ENCODE data around the gene SLF2. TPM values are rescaled to one million over a fixed set of nuclear protein-coding genes. Genes with fewer than 3 reads are reported as not detected.

The SLF2 gene
- total RNA-seq, 2 donors from 2014 or later: 14.6 to 41.6 TPM

DNA sequence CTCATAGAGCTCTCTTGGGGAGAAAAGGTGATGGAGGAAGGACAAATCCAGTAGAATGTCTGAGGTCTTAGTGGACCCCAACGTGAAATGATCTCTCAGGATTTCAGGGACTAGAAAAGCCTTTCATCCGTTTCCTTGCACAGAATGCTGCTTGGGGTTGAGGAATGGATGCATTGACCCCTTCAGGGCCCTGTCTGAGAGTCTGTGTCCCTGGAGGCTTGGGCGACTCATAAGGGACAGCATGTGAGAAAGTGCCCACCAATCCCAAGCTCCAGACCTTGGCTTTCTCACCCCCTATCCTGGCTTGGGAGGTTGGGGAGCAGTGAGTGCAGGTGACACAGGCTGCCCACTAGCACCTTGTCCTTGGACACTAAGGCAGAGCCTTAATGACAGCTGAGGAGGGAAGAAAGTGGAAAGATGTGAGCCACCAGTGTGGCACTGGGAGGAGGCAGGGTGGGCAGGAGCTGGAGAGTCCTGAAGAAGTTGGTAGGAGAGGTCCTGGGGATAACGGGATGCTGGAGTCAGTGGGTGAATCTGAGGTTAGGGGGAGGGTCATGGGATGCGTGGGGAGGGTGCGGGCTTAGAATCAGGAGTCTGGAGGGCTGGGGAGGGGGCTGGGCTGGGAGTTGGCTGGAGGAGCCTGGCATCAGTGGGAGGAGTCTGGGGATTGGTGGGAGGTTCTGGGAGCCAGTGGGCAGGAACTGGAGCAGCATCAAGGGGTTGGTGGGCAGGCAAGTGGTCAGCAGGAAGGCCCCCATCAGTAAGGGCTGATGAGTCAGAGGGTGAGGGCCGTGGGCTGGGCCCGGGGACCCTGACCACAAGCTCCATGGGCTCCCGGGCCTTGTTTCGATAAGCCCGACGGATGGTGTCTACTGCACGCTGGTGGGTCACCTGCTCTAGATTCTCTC lies 95.4 kb downstream of the SLF2 start:
- Histone ChIP-seq H3K4me1 (ENCODE audit: control insufficient read depth in 1 of 2, low read depth in 2 of 2) (peaks cover 0 to 32% of the 10 kb centered on the region in 2 donors), H3K27me3 (replicated peaks; ENCODE audit: insufficient read depth) (no peaks in the 10 kb centered on the region), H3K36me3 (peaks cover 19% of the 10 kb centered on the region), H3K4me3 (no peak overlapping the region), H3K27ac (peak overlapping the region in 1 of 2 donors; percentile 63), H3K9me3 (no peaks in the 10 kb centered on the region)
- TF ChIP-seq, protein P1, sequence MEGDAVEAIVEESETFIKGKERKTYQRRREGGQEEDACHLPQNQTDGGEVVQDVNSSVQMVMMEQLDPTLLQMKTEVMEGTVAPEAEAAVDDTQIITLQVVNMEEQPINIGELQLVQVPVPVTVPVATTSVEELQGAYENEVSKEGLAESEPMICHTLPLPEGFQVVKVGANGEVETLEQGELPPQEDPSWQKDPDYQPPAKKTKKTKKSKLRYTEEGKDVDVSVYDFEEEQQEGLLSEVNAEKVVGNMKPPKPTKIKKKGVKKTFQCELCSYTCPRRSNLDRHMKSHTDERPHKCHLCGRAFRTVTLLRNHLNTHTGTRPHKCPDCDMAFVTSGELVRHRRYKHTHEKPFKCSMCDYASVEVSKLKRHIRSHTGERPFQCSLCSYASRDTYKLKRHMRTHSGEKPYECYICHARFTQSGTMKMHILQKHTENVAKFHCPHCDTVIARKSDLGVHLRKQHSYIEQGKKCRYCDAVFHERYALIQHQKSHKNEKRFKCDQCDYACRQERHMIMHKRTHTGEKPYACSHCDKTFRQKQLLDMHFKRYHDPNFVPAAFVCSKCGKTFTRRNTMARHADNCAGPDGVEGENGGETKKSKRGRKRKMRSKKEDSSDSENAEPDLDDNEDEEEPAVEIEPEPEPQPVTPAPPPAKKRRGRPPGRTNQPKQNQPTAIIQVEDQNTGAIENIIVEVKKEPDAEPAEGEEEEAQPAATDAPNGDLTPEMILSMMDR (IDR thresholded peaks at IDR 0.05): no peak
- DNase-seq (ENCODE audit: low spot score): no peak
- ATAC-seq (ENCODE audit: insufficient number of reproducible peaks, low FRiP score, low read depth): no peak

DNA sequence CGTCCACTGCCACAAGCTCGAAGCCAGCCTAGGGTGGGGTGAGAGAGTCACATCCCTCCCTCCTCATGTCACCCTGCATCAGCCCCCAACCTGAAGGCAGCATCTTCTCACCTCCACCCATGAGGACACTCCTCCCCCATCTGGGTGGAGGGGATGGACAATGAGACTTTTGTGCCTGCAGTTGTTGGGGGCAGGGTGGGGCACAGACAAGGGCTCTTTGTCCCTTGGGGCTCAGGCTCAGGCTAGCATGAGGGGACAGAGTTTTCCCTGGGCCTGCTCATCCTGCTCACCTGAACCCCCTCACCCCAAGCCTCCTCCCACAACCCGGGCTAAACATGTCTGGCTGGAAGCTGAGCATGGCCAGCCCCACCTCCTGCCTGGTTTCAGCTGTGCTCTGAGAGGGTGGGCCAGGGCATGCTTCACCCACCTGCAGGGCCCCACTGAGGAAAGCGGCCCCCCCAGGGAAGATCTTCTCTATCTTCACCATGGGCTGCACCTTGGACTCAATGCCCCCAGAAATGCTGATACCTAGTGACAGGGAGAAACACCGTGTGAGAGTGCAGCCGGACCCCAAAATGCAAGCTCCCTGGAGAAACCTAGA lies 96.2 kb downstream of the SLF2 start:
- Histone ChIP-seq H3K4me1 (ENCODE audit: control insufficient read depth in 1 of 2, low read depth in 2 of 2) (peaks cover 0 to 32% of the 10 kb centered on the region in 2 donors), H3K27me3 (replicated peaks; ENCODE audit: insufficient read depth) (no peaks in the 10 kb centered on the region), H3K27ac (no peak overlapping the region), H3K4me3 (no peak overlapping the region), H3K36me3 (peaks cover 14% of the 10 kb centered on the region), H3K9me3 (no peaks in the 10 kb centered on the region)
- no peak for ATAC-seq (ENCODE audit: insufficient number of reproducible peaks, low FRiP score, low read depth)
- no peak for DNase-seq (ENCODE audit: low spot score)
- TF ChIP-seq, protein P1 (IDR thresholded peaks at IDR 0.05): no peak

DNA sequence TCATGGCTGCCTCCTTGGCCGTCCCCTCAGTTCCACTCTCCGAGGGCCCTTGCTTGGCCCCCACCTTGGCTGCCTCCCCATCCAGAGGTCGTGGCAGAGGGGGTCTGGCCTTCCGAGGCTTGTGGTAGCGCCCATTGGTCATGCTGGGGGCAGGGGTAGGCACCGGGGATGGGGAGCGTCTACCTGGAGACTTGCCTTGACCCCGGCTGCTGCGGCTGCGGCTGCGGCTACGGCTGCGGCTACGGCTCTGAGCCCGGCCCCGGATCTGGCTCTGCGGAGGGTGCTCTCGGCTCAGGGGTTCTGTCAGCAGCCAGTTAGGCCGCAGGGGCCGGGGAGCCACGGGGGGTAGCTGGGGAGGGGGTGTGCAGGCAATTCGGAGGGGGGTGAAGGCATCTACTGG lies 97.6 kb downstream of the SLF2 start:
- DNase-seq (ENCODE audit: low spot score) (no peak), ATAC-seq (ENCODE audit: insufficient number of reproducible peaks, low FRiP score, low read depth) (no peak)
- Histone ChIP-seq H3K36me3 (peaks cover 8% of the 10 kb centered on the region), H3K27me3 (replicated peaks; ENCODE audit: insufficient read depth) (no peaks in the 10 kb centered on the region), H3K27ac (no peak overlapping the region), H3K9me3 (no peaks in the 10 kb centered on the region), H3K4me3 (no peak overlapping the region), H3K4me1 (ENCODE audit: control insufficient read depth in 1 of 2, low read depth in 2 of 2) (peaks cover 0 to 29% of the 10 kb centered on the region in 2 donors)
- TF ChIP-seq, protein P1 (IDR thresholded peaks at IDR 0.05): no peak

DNA sequence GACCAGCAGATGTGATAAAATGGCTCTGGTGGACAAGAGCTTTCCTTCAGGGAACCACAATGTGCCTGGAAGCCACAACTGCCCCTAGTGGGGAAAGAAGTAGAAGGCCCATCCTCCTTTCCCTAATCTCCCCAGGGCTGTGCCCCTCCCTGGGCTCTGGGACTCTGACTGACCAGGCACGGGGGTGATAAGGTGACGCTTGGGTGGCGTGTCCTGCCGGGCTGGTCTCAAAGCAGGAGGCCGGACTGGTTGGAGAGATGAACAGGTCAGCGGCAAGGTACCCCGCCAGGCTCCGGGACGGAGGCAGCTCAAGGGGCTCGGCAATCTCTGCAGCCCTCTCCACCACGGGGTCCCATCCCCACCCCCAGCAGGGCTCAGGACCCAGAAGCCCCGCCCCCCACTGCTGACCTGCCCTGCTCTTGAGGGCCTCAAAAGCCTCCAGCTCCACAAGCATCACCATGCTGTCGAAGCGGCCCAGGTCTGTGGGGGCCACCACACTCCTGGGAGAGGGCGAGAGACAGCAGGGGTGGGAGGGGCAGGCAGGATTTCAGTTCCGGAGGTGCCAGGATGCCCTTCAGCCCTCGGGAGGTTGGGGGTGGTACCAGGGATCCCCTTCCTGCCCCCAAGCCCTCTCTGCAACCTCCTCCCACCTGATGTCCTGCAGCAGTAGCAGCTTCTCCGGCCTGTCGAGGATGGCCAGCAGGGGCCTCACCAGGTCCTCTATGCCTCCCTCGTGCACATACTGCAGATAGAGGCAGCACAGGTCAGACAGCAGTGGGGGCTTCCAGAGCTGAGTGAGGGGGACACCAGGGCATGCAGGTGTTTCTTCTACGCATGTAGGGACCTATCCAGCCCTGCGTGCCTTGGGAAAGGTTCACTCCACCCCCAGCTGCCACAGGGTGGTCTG lies 99.0 kb downstream of the SLF2 start:
- H3K36me3 ChIP-seq: no peaks in the 10 kb centered on the region
- no peak overlapping the region for H3K4me3 ChIP-seq
- ATAC-seq (ENCODE audit: insufficient number of reproducible peaks, low FRiP score, low read depth) (no peak), DNase-seq (ENCODE audit: low spot score) (no peak)
- no peaks in the 10 kb centered on the region for H3K9me3 ChIP-seq
- no peak overlapping the region for H3K27ac ChIP-seq
- no peaks in the 10 kb centered on the region for H3K27me3 ChIP-seq (replicated peaks; ENCODE audit: insufficient read depth)
- peaks cover 0 to 28% of the 10 kb centered on the region in 2 donors for H3K4me1 ChIP-seq (ENCODE audit: control insufficient read depth in 1 of 2, low read depth in 2 of 2)
- TF ChIP-seq, protein P1 (IDR thresholded peaks at IDR 0.05): no peak
